Fibroblast of gingiva (primary cell): ENCODE measurements around the gene MCHR1.
"Not testable (repeated sequence)": the region's sequence is repeated elsewhere in the genome, so short reads cannot be mapped to it uniquely, and the experiment has no call there.

Experiments used
- DNase-seq: peaks from one replicate; pipeline ENCODE4 v3.0.0-alpha.2; 2011; ENCODE audit warnings: low read depth

The MCHR1 gene

DNA sequence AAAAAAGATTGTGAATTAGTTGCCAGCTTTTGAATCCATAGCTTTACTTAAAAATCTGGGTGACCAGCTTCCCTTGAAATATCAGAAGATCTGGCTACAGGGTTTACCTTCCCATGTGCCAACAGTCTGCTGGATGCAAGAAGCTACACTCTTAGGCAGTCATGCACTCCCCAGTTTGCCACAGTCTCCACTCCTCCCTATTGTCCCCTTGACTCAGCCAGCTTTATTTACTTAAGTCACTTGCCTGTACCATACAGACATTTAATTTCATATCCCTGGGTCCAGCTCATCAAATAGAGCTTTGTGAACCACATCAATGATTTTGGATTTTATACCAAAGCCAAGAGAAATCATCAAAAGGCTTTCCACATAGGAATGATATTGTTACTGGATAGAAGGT, 12.2 kb downstream of the MCHR1 start:
- no peak for DNase-seq

DNA sequence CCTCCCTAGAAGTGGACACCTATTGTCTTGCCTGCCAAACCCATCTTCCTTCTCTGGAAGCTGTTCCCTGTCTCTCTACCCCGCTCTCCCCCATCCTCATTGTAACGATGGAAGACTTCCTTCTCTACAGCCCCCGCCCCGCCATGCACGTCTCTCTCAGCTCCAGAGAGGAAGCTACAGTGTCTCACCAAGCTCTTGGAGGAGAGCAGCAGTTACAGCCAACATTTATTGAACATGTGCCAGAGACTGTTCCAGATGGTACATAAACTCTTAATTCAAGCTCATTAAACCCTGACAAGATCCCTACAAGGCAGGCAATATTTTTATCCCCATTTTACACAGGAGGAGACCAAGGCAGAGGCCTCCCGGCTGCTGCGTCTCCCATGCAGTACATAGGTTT, 15.1 kb downstream of the MCHR1 start:
- DNase-seq, result no peak

DNA sequence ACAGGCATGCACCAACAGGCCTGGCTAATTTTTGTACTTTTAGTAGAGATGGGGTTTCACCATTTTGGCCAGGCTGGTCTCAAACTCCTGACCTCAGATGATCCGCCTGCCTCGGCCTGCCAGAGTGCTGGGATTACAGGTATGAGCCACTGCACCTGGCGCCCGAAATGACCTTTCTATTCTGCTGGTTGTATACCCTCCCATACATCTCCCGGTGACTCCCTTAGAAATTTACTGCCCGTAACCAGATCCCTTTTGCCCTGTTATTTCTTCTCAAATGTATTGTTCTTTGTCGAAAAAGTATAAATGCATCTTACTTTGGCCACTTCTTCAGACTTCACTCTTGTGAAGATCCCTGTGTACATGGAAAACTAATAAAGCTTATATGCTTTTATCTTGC, 22.0 kb downstream of the MCHR1 start:
- DNase-seq, result no peak

DNA sequence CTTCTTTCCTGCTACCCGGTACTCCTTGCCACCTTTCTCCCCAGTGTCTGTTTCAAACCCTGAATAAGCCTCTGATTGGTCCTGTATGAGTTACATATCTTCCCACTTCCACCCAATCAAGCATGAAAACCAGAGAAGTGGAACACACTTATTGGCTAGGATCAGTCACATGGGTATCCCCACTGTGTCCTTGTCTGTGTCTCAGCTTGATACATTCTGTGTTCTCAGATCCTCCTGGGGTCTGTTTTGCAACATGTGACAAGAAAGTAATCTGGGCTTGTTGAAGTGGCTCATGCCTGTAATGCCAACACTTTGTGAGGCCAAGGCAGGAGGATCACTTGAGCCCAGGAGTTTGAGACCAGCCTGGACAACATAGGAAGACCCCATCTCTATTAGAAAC, 23.9 kb downstream of the MCHR1 start:
- no peak for DNase-seq

DNA sequence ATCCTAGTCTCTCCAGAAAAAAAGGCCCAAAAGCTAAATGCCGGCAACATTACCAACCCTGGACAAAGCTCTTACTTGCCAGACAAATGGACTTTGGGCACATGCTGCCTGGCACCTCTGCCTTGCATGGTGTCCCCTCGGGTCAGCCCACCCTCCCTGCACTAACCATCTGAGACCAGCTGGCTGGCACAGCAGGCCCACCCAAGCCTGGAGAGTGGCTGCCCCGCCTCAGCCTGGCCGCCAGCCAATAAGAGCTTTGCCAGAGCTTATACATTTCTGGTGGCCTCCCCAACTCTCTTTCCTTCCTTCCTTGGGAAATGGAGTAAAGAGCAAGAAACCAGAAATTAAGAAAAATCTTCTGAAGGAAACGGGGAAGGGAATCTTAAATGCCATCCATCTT, 24.5 kb downstream of the MCHR1 start:
- DNase-seq, result no peak

DNA sequence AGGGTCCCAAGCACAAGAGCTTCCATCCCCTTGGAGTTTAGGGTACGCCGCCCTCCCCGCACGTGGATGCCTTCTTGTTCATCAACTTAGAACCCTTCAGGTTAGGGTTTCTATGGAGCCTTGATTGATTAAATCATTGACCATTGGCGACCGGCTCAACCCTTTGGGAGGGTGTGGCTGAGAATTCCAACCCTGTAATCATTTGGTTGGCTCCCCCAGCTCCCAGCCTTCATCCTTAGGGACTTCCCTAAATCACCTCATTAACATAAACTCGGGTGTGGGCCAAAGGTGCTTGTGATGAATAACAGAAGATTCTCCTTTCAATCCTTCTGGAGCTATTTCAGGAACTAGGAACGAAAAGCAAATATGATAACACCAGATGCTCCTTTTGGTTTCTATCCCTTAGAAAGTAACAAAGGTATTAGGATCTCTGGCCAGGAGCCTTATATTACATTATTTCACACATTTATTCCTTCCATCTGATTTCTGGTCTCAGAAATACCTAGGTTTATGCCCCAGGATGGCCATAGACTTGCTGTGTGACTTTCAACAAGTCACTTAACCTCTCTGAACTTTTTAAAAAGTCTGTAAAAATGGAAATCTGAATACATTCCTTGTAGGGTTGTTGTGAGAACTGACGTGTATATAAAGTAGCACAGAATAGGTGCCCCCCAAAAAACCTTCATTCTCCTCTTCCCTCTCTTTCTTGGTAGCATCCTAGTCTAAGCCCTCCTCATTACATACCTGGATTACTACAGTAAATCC, 26.8 kb downstream of the MCHR1 start:
- no peak for DNase-seq

DNA sequence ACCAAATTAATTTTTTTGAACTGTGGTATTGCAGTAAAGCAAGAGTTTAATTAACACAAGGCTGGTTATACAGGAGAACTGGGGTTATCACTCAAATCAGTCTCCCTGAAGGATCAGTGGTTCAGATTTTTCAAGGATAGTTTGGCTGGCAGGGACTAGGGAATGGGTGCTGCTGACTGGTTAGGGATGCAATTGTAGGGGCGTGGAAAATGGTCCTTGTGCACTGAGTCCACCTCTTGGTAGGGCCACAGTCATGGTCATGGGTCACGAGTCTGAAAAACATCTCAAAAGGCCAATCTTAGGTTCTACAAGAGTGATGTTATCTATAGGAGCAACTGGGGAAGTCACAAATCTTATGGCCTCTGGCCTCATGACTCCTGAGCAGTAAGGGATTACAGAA, 27.9 kb downstream of the MCHR1 start:
- no peak for DNase-seq

DNA sequence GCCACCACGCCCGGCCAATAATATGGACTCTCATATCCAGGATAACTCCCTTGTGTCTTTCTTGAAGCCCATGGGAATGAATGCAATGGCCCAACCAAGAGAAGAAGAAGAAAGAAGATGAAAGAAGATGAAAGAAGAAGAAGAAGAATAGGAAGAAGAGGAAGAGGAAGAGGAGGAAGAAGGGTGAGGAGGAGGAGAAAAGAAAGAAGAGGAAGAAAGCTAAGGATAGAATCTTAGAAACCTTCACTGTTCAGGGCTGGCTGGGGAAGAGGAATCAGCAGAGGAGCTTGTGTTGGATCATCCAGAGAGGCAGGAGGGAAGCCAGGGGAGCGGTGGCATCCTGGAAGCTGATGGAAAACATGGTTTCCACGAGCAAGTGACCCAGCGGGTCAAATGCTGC, 28.9 kb downstream of the MCHR1 start:
- no peak for DNase-seq

DNA sequence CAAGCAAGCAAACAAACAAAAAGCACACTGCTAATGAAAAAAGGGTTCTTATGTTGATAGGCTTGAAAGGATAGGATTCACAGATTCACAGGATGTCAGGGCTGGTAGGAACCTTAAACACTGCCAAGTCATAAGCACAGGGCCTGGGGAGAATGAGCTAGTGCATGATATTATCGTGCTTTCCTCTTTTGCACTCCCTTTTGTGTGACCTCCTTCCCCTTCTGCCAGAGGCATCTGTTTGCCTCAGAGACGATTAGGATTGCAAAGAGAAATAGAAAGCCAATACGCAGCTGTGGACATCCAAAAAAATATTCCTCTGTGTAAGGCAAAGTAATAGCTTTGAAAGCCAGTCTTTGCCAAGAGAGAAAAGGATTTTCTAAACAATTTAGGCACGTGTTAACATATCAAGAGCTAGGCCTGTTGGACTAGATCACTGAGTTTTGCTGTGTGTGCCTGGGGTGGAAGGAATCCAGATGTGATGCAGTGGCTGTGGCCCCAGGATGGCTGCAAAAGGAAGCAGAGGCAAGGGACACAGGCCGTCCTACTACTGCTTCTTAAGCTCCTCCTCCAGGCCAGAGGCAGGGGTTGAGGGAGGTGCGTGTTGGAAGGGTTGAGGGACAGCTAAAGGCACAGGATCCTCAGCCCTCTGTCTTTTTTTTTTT, 30.6 kb downstream of the MCHR1 start:
- DNase-seq, result no peak

DNA sequence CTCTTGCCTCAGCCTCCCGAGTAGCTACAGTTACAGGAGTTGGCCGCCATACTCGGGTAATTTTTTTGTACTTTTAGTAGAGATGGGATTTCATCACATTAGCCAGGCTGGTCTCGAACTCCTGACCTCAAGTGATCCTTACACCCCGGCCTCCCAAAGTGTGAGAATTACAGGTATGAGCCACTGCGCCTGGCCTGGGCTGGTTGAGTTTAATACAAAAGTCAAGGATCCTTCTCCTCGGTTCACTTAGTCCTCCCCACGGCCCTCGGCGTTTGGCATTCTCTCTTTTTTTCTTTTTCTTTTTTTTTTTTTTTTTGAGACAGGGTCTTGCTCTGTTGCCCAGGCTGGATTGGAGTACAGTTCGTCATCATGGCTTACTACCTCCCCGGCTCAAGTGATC, 33.0 kb downstream of the MCHR1 start:
- DNase-seq, result no peak

DNA sequence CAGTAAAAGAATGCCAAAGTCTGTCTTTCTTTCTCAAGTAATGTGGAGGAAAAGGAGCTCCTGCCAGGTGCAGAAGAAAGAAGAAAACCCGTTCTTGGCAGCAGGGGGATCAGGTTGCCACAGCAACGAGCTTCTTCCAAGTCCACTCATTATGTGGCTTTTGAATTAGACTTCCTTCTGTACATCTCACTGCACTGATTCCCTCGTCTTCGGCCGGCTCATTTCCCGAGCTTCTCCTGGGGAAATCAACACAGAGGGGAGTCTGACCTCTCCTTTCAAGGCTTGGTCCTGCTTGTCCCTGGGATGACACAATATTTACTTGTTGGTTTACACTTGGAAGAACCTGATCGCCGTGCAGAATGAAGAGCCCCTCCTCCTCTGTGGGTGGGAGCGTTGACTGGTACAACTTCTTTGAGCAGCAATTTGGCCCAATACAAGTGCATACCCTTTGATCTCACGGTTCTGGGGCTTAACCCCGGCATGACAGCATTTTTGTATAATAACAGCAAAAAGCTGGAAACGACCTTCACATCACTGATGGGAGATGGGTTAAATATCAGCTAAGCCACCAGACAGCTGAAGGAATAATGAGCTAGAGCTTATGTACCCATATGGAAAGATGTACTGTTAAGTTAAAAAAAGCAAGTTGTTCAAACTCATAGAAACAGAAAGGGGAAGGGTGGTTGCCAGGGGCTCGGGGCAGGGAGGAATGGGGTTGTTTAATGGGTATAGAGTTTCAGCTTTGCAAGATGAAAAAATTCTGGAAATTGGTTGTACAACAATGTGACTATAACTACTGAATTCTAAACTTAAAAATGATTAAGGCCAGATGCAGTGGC, 35.4 kb downstream of the MCHR1 start:
- no peak for DNase-seq

DNA sequence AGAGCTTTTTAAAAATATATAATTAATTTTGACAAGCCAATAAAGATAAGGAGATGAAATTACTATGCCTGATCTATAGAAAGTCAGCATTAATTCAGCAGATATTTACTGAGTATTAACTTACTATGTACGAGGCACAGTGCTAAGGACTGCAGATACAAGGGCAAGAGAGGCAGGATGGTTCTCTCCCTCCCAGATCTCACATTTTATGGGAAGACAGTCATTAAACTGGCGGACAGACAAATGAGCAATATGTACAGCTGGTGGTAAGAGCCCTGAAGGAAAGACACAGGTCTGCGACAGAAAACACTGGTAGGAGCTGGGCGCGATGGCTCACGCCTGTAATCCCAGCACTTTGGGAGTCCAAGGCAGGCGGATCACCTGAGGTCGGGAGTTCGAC, 36.8 kb downstream of the MCHR1 start:
- no peak for DNase-seq

DNA sequence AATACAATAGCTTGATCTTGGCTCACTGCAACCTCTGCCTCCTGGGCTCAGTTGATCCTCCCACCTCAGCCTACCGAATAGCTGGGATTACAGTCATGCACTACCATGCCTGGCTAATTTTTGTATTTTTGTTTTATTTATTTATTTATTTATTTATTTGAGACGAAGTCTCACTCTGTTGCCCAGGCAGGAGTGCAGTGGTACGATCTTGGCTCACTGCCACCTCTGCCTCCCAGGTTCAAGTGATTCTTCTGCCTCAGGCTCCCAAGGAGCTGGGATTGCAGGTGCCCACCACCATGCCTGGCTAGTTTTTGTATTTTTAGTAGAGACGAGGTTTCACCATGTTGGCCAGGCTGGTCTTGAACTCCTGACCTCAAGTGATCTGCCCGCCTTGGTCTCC, 38.4 kb downstream of the MCHR1 start:
- DNase-seq, result not testable (repeated sequence)

DNA sequence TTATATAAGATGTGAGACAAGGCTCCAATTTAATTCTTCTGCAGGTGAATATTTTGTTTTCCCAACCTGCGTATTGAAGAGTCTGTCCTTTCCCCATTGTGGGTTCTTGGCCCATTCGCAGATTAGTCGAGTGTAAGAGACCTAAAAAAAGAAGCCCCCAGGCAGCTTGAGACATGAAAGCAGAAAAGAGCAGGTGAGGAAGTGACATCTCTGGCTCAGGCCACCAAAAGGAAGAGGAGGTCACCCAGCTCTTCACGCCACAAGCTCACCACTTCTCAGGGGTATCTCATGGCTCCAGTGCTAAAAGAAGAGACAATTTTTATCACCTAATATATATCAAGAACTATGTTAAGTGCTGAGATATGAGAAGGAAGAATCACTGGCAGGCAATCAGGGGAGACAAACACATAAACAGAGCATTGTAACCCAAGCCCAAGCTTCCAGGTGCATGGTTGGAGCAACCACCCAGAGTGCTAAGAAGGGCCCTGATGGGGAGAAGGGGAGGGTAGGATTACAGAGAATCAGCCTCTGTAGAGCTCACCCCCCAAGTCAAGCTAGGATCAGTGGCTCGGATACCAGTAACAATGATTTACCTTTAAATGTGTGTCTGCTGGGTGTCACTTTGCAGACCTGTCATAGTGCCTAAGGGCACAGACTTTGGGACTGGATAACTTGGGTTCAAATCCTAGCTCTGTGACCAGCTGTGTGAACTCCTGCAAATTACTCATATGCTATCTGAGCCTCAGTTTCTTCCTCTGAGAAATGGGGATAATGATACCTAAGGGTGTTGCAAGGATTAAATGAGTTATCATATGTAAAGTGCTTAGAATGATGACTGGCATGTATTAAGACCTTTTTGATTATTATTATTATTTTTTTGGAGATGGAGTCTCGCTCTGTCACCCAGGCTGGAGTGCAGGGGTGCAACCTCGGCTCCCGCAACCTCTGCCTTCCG, 39.2 kb downstream of the MCHR1 start:
- no peak for DNase-seq

DNA sequence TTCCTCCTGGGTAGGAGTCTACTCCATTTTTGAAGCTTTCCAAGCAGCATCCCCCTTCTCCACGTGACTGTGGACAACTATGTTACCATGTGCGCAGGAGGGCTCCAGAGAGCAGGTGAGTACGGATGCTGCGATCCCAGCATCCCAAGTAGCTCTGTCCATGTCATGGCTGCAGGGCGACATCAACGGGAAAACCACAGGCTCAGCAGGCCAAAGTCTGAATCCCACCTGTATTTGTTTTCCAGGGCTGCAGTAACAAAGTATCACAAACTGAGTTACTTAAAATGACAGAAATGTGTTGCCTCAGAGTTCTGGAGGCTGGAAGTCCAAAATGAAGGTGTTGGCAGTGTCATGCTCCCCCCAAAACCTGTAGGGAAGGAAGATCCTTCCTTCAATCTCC, 40.3 kb downstream of the MCHR1 start:
- no peak for DNase-seq

DNA sequence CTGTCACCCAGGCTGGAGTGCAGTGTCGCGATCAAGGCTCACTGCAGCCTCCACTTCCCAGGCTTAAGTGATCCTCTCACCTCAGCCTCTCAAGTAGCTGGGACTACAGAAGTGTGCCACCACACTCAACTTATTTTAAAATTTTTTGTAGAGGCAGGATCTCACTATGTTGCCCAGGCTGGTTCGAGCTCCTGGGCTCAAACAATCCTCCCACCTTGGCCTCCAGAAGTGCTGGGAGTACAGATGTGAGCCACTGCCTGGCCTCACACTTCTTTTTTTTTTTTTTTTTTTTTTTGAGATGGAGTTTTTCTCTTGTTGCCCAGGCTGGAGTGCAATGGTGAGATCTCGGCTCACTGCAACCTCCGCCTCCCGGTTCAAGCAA, 40.9 kb downstream of the MCHR1 start:
- DNase-seq, result not testable (repeated sequence)

DNA sequence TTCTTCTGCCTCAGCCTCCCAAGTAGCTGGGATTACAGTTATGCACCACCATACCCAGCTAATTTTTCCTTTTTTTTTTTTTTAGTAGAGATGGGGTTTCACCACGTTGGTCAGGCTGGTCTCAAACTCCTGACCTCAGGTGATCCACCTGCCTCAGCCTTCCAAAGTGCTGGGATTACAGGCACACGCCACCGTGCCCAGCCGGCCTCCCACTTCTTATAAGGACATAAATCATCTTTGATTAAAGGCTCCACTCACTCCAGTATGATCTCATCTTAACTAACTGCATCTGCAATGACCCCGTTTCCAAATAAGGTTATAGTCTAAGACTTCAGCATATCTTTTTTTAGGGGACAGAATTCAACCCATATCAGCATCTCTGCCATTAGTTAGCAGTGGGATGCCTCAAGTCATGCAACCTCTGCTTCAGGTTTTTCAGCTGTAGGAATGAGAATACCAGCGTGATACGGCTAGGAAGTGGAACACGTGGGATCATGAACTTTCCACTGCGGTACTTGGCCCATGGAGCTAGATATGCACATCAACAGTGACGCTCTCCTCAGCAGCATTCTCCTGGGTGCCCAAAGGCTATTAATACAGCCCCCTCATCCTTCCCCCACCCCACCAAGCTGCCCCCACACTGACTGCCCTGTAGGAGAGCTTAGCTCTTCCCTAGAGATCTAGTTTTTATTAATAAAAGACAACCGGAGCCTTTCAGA, 41.4 kb downstream of the MCHR1 start:
- DNase-seq, result no peak

DNA sequence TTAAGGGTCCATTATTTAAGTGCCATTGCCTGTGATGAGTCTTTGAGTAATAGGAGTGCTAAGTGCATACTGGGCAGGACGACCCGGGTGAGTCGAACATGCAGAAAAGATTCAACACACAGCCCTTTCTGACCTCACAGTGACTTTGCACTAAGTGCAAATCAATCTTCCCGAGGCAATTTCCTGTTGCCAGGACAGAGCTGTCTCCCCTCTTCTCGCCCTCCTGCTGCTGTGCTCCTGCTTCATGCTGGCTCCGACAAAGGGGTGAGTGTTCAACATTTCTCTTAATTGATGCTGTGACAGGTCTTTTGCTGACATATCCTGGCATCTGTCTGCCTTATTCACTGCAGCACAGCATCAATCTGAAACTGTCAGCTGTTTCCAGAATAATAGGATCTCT, 42.0 kb downstream of the MCHR1 start:
- DNase-seq, result no peak

DNA sequence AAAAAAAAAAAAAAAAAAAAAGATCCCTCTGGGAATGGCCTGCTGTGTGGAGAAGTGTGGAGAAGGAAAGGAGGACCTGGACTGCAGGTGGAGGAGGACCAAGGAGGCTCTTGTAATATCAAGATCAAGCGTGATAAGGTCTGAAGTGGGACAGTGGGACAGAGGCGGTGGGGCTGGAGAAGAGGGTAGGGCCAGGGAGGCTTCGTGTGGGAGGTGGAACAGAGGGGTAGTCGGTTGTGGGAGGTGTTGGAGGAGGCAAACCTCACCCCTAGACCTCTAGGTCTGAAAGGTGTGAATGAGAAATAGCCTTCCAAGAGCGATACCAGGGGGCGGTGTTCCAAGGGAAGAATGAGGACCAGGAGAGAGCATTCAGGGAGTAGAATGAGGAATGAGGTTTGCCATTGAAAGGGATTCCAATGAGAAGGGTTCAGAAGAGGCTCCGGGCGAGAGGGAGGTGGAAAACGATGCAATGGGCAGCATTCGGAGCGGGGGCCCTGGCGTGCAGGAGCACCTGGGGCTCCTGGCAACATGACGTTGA, 44.2 kb downstream of the MCHR1 start:
- no peak for DNase-seq

DNA sequence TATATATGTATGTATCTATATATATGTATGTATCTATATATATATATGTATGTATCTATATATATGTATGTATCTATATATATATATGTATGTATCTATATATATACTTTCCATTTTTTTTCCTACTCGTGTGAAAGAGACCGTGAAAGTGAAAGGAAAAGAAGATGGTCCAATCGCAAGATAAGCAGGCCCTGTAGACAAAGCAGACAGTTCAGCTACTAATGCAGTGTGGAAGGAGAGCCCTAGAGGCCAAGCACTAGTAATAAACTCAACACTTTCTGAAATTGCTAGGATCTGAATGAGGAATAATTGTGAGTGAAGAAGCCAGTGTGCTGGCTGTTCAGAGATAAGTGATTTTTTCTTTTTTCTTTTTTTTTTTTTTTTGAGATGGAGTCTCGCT, 47.2 kb downstream of the MCHR1 start:
- no peak for DNase-seq
